Measurements from ENCODE around the gene NCR3LG1. TPM values are rescaled to one million over a fixed set of nuclear protein-coding genes. Genes with fewer than 3 reads are reported as not detected.

The NCR3LG1 gene
- total RNA-seq, 4 donors from 2014 or later = 4.6 to 6.5 (median 5.3) TPM

- H3K4me3 ChIP-seq (ENCODE audit: low read depth, poor library complexity, severe bottlenecking) = no peak overlapping the region
- no peak for TF ChIP-seq POLR2A (IDR thresholded peaks at IDR 0.05)
- TF ChIP-seq, protein P1, sequence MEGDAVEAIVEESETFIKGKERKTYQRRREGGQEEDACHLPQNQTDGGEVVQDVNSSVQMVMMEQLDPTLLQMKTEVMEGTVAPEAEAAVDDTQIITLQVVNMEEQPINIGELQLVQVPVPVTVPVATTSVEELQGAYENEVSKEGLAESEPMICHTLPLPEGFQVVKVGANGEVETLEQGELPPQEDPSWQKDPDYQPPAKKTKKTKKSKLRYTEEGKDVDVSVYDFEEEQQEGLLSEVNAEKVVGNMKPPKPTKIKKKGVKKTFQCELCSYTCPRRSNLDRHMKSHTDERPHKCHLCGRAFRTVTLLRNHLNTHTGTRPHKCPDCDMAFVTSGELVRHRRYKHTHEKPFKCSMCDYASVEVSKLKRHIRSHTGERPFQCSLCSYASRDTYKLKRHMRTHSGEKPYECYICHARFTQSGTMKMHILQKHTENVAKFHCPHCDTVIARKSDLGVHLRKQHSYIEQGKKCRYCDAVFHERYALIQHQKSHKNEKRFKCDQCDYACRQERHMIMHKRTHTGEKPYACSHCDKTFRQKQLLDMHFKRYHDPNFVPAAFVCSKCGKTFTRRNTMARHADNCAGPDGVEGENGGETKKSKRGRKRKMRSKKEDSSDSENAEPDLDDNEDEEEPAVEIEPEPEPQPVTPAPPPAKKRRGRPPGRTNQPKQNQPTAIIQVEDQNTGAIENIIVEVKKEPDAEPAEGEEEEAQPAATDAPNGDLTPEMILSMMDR (IDR thresholded peaks at IDR 0.05) = no peak
- WGBS, 2 donors = 54 to 55% methylated on average over 2 of the region's 2 CpGs
- no peak for DNase-seq (ENCODE audit: low spot score in 2 of 2)
- intact Hi-C loops (cut with DNase I; ENCODE audit: low total_unique reads) = no loop called here
Observed at GRCh38 chr11:17331669-17332068, 19.9 kb upstream of the NCR3LG1 start.

- H3K4me3 ChIP-seq (ENCODE audit: low read depth, poor library complexity, severe bottlenecking) = no peak overlapping the region
- no peak for DNase-seq (ENCODE audit: low spot score in 2 of 2)
- 82 to 86% methylated on average over 4 of the region's 4 CpGs for WGBS, 2 donors
- intact Hi-C loops (cut with DNase I; ENCODE audit: low total_unique reads) = no loop called here
- no peak for TF ChIP-seq POLR2A (IDR thresholded peaks at IDR 0.05)
Observed at GRCh38 chr11:17333799-17334586, 17.6 kb upstream of the NCR3LG1 start.

DNA sequence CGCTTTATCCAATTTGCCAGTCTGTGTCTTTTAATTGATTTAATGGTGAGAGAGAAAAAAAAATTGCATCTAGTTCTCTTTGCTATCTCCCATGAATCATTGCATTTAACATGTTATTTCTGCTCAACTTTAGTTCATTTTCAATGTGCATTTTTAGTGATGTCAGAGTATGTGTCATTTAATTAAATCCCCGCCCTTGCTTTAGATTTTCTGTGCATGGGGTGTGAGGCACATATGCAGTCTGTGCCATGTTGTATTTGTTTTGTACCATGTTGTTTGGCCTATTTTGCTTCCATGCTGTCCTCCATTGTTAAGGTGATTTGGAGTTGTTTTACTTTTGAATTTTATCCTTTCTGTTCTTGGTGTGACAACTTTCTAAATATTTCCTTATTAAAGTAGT is 8.3 kb upstream of the NCR3LG1 start:
- H3K4me3 ChIP-seq (ENCODE audit: low read depth, poor library complexity, severe bottlenecking) = no peak overlapping the region
- 96 to 100% methylated on average over 2 of the region's 2 CpGs for WGBS, 2 donors
- DNase-seq (ENCODE audit: low spot score in 2 of 2) = no peak
- intact Hi-C loops (cut with DNase I; ENCODE audit: low total_unique reads) = no loop called here
- TF ChIP-seq, protein P1 (IDR thresholded peaks at IDR 0.05) = no peak
- TF ChIP-seq POLR2A (IDR thresholded peaks at IDR 0.05) = no peak

- no peak overlapping the region for H3K4me3 ChIP-seq (ENCODE audit: low read depth, poor library complexity, severe bottlenecking)
- no peak for DNase-seq (ENCODE audit: low spot score in 2 of 2)
- intact Hi-C loops (cut with DNase I; ENCODE audit: low total_unique reads) = no loop called here
- WGBS, 2 donors = 30 to 36% methylated on average over 1 of the region's 1 CpG
- TF ChIP-seq, protein P1 (IDR thresholded peaks at IDR 0.05) = no peak
- TF ChIP-seq POLR2A (IDR thresholded peaks at IDR 0.05) = no peak
Observed at GRCh38 chr11:17343907-17344306, 7.7 kb upstream of the NCR3LG1 start.

GRCh38 chr11:17347676-17348075 is 3.9 kb upstream of the NCR3LG1 start:
- DNase-seq (ENCODE audit: low spot score in 2 of 2) = no peak
- 53 to 68% methylated on average over 1 of the region's 1 CpG for WGBS, 2 donors
- intact Hi-C loops (cut with DNase I; ENCODE audit: low total_unique reads) = no loop called here
- no peak for TF ChIP-seq POLR2A (IDR thresholded peaks at IDR 0.05)
- TF ChIP-seq, protein P1 (IDR thresholded peaks at IDR 0.05) = no peak
- H3K4me3 ChIP-seq (ENCODE audit: low read depth, poor library complexity, severe bottlenecking) = no peak overlapping the region

DNA sequence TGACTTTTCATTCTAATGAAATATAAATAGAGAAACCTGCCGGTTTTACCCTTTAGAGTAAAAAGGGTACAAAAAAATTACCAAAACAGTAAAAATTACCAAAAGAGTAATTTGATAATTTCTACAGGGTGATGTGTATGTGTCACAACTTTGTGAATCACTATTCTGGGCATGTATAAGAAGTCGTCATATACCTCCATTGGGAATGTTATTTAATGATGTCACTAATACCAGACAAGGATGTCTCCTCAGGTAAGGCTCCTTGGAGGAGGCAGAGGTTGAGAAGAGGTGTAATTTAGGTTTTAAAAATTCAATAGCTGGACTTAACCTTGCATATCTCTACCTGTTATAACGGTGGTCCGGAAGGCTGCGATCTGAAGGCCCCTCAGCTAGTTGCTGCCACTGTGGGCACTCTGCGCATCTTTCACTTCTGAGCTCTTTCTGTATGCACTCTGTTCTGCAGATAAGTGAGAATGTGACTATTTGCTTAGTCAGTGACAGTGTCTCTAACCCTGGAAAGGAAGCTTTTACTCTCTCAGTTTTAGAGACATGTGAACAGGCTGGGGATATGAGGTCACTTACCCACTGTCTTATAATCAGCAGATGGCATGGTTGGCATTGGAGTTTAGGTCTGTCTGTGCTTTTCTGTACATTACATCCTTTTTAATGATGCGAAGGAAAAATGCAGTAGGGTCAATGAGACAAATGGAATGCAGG is 987 bp upstream of the NCR3LG1 start:
- WGBS, 2 donors = 92 to 94% methylated on average over 7 of the region's 7 CpGs
- TF ChIP-seq, protein P1 (IDR thresholded peaks at IDR 0.05) = no peak
- no peak for TF ChIP-seq POLR2A (IDR thresholded peaks at IDR 0.05)
- intact Hi-C loops (cut with DNase I; ENCODE audit: low total_unique reads) = loop anchor here (5.0 kb wide), 1 partner anchor 113 kb away; no protein-coding TSS in a partner anchor
- H3K4me3 ChIP-seq (ENCODE audit: low read depth, poor library complexity, severe bottlenecking) = no peak overlapping the region
- DNase-seq (ENCODE audit: low spot score in 2 of 2) = no peak
